OCI-M1 (cell line): ENCODE results near the gene XG.
"Not testable (repeated sequence)": the region's sequence is repeated elsewhere in the genome, so short reads cannot be mapped to it uniquely, and the experiment has no call there.

Source experiments
- DNase-seq: peaks from one replicate; lab custom pipeline; 2025; lab: John Stamatoyannopoulos, UW

Gene XG

GRCh38 chrX:2735270-2735669 is 16.6 kb upstream of the XG start:
- no peak for DNase-seq

GRCh38 chrX:2740672-2741071 is 11.2 kb upstream of the XG start:
- no peak for DNase-seq

GRCh38 chrX:2741386-2741785 is 10.5 kb upstream of the XG start:
- DNase-seq: no peak

- DNase-seq: not testable (repeated sequence)
Measured at GRCh38 chrX:2746250-2746649, 5.6 kb upstream of the XG start.

GRCh38 chrX:2748171-2748814 is 3.5 kb upstream of the XG start:
- no peak for DNase-seq

- no peak for DNase-seq
Measured at GRCh38 chrX:2748815-2749188, 3.0 kb upstream of the XG start.

GRCh38 chrX:2751291-2751690 is 549 bp upstream of the XG start:
- DNase-seq: no peak

GRCh38 chrX:2752441-2752840 is 601 bp downstream of the XG start:
- not testable (repeated sequence) for DNase-seq

- not testable (repeated sequence) for DNase-seq
Measured at GRCh38 chrX:2755163-2755715, 3.4 kb downstream of the XG start.

GRCh38 chrX:2756548-2756947 is 4.7 kb downstream of the XG start:
- DNase-seq: no peak

GRCh38 chrX:2761246-2761645 is 9.4 kb downstream of the XG start:
- no peak for DNase-seq

GRCh38 chrX:2762671-2763070 is 10.8 kb downstream of the XG start:
- DNase-seq: not testable (repeated sequence)

- not testable (repeated sequence) for DNase-seq
Measured at GRCh38 chrX:2764766-2765548, 13.1 kb downstream of the XG start.

- no peak for DNase-seq
Measured at GRCh38 chrX:2765549-2765830, 13.7 kb downstream of the XG start.

- no peak for DNase-seq
Measured at GRCh38 chrX:2766906-2767305, 15.1 kb downstream of the XG start.

- no peak for DNase-seq
Measured at GRCh38 chrX:2767631-2768455, 16.0 kb downstream of the XG start.

- no peak for DNase-seq
Measured at GRCh38 chrX:2769615-2770014, 17.8 kb downstream of the XG start.

GRCh38 chrX:2773166-2774055 is 21.6 kb downstream of the XG start:
- not testable (repeated sequence) for DNase-seq

GRCh38 chrX:2774057-2774456 is 22.2 kb downstream of the XG start:
- no peak for DNase-seq

GRCh38 chrX:2774776-2775175 is 22.9 kb downstream of the XG start:
- no peak for DNase-seq

- DNase-seq: not testable (repeated sequence)
Measured at GRCh38 chrX:2780472-2781225, 28.8 kb downstream of the XG start.
